Measurements from ENCODE around the gene PAOX.

The PAOX gene

DNA sequence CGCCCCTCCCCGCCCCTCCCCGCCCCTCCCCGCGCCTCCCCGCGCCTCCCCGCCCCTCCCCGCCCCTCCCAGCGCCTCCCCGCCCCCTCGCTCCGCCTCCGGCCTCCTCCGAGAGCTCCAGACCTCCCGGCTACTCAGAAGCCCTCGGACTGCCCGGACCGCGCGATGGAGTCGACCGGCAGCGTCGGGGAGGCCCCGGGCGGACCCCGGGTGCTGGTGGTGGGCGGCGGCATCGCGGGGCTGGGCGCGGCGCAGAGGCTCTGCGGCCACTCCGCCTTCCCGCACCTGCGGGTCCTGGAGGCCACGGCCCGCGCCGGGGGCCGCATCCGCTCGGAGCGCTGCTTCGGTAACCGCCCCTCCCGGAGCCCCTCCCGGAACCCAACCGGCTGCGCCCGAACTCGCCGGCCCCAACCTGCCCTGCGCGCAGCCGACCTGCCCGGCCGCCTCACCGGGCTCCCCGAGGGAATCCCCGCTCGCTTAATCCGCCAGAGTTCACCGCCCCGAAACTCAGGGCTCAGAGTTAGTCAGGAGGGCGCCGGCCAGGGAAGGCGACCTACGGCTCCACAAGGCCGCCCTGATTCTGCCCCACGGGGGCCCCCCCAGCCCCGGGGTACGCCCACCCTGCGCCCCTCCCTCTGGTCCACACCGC, at the start of gene PAOX:
PAOX (plus strand) TSS at position 111 of the 649 bp plus-strand sequence; CDS start at position 166, 55 bp downstream.
- peak within 1 kb of the TSS; percentile 78 for H3K4me3 ChIP-seq (ENCODE audit: low read length)
- no peak for TF ChIP-seq ZNF274 (IDR thresholded peaks at IDR 0.05; ENCODE audit: low read depth, low read length)

- no peak overlapping the region; the same call in 1 of the 2 replicates for H3K4me3 ChIP-seq (ENCODE audit: low read length)
- TF ChIP-seq ZNF274 (IDR thresholded peaks at IDR 0.05; ENCODE audit: low read depth, low read length) = no peak
Measured at GRCh38 chr10:133329491-133330202, 49.4 kb upstream of the PAOX start.

DNA sequence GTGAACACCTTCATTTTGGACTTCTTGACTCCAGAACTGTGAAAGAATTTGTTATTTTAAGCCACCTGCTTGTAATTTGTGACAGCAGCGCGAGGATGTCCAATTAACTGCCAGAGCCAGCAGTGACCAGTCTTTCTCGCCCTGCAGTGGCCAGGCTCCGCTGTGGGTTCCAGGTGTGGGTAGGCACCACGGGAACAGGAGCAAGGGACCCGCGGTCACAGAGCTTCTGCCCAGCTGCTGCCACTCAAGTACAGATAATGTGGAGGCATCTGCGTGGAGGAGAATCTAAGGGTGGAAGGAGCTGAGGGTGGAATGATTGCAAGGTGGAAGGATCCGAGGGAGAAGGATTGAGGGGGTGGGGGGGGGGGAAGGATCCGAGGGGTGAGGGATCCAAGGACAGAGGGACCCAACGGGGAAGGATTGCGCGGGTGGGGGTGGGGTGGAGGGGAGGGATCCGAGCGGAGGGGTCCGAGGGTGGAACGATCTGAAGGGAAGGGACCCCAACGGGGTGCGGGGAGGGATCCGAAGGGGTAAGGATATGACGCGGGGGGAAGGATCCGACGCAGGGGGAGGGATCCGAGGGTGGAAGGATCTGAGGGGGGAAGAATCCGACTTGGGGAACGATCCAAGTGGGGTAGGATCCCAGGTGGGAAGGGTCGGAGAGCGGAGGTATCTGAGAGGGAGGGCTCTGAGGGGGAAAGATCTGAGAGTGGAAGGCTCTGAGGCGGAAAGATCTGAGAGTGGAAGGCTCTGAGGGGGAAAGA, 45.9 kb upstream of the PAOX start:
- no peak for TF ChIP-seq ZNF274 (IDR thresholded peaks at IDR 0.05; ENCODE audit: low read depth, low read length)
- no peak overlapping the region for H3K4me3 ChIP-seq (ENCODE audit: low read length)

DNA sequence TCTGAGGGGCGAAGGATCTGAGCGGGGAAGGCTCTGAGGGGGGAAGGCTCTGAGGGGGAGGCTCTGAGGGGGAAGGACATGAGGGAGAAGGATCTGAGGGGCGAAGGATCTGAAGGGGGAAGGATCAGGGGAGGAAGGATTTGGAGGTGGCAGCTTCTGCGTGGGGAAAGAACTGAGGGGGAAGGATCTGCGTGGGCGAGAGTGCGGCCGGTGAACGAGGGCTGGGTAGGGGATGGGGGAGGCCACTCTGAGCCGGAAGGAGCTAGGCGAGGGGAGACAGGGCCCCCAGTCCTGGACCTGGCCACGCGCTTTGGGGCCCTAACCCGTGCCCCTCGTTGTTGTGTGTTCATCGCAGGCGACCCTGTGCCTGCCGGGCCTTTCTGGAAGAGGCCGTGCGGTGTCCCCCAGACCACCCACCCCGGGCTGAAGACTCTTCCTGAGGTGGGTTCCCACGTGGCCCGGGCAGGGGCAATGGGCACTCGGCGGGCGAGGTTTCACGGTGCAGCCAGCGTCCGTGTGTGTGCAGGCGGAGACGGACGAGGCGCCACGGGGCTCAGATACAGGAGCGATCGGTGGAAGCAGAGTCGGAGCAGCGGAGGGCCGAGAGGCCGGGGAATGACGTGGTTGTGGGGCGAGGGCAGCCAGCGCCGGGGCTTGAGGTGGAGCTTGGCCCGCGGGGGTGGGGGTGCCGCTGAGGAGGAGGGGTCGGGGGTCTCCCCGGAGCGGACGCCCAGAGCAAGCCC, 44.4 kb upstream of the PAOX start:
- no peak overlapping the region for H3K4me3 ChIP-seq (ENCODE audit: low read length)
- no peak for TF ChIP-seq ZNF274 (IDR thresholded peaks at IDR 0.05; ENCODE audit: low read depth, low read length)

GRCh38 chr10:133335246-133336117, 43.6 kb upstream of the PAOX start:
- H3K4me3 ChIP-seq (ENCODE audit: low read length) = peak overlapping the region; percentile 11; the same call in 1 of the 2 replicates
- TF ChIP-seq ZNF274 (IDR thresholded peaks at IDR 0.05; ENCODE audit: low read depth, low read length) = no peak

- H3K4me3 ChIP-seq (ENCODE audit: low read length) = no peak overlapping the region
- TF ChIP-seq ZNF274 (IDR thresholded peaks at IDR 0.05; ENCODE audit: low read depth, low read length) = no peak
Measured at GRCh38 chr10:133336118-133336576, 42.9 kb upstream of the PAOX start.

DNA sequence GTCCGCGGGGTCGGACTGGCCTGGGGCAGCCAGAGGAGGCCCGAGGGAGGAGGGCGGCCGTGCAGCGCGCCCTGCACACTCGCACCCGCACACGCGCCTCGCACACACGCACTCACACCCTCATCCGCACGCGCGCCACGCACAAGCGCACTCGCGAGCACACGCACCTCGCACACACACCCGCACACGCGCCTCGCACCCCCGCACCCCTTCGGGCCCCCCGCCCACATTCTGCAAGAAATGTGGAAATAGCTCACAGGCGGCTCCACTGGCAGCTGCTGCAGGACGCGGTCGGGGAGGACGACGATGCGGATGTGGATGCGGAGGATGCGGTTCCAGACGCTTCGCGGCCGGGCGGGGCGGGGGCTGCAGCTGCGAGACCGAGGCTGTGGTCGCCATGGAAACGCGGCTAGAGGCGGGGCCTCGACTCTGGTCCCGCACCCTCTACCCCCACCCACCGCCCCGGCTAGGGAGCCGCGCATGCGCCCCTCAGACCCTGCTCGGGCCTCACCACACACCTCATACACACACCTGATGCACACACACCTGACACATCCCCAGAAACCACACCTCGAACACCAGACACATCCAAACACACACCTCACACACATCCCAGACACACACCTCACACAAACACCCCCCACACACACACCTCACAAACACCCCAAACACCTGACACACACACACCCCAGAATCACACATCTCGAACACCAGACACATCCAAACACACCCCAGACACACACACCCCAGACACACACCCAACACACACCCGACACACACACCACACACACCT, 42.3 kb upstream of the PAOX start, which contains the start of gene CALY:
CALY (minus strand) TSS at position 320 of the 793 bp plus-strand sequence. CDS start 7,907 bp downstream, outside the sequence.
- no peak for TF ChIP-seq ZNF274 (IDR thresholded peaks at IDR 0.05; ENCODE audit: low read depth, low read length)
- H3K4me3 ChIP-seq (ENCODE audit: low read length) = no peak within 1 kb of the TSS

GRCh38 chr10:133337370-133337725, 41.7 kb upstream of the PAOX start:
- no peak overlapping the region for H3K4me3 ChIP-seq (ENCODE audit: low read length)
- no peak for TF ChIP-seq ZNF274 (IDR thresholded peaks at IDR 0.05; ENCODE audit: low read depth, low read length)

DNA sequence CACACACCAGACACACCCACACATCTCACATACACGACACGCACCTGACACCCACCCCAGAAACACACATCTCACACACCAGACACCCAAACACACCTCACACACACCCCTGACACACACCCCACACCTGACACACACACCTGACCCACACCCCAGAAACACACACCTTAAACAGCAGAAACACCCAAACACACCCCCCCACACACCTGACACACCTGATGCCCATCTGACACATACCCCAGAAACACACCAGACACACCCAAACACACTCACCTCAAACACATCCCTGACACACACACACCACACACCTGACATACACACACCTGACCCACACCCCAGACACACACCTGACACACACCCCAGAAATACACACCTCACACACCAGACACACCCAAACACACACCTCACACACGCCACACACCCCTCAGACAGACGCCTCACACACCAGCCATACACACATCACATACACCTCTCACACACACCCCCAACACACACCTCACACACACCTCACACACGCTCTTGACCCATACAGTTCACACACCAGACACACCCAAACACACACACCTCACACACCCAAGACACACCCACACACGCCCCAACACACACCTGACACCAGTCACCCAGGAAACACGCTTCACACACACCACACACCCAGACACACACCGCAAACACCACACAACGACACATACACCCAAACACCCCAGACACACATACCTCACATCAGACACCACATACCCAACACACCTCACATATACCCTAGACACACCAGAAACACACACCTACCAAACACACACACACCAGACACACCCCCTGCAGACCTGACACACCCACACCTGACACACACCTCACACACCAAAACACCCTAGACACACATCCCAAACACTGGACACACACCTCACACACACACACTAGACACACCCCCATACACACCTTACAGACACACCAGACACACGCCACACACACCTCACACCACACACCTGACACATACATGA, 40.7 kb upstream of the PAOX start:
- no peak overlapping the region for H3K4me3 ChIP-seq (ENCODE audit: low read length)
- TF ChIP-seq ZNF274 (IDR thresholded peaks at IDR 0.05; ENCODE audit: low read depth, low read length) = no peak

DNA sequence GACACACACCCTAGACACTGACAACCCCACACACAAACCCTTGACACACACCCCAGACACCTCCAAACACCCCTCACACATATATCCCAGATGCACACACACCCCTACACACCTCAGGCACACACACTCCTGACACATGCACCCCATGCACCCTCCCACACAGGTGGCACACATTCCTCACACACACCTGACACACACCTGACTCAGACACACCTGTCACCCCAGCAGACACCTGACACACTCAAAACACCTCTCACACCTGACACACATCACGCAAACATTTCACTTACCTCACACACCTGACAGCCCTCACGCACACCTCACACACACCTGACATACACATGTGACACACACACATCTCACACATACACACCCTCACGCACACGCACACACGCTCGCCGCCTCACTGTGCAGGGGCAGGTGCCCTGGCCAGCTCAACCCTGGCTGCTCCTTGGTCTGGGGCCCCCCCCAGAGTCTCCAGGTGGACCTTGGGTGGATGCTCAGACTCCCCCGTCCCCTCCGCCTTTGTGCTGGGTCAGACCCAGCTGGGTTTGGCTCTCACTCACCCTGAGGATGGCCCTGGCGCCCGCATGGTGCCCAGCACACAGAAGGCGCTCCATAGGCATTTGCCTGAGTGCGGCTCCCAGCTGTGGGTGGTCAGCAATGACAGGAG, 39.2 kb upstream of the PAOX start:
- TF ChIP-seq ZNF274 (IDR thresholded peaks at IDR 0.05; ENCODE audit: low read depth, low read length) = no peak
- H3K4me3 ChIP-seq (ENCODE audit: low read length) = no peak overlapping the region

GRCh38 chr10:133341983-133342382, 37.1 kb upstream of the PAOX start:
- no peak overlapping the region for H3K4me3 ChIP-seq (ENCODE audit: low read length)
- no peak for TF ChIP-seq ZNF274 (IDR thresholded peaks at IDR 0.05; ENCODE audit: low read depth, low read length)
